ENCODE results near the gene SGTB.

Gene SGTB

DNA sequence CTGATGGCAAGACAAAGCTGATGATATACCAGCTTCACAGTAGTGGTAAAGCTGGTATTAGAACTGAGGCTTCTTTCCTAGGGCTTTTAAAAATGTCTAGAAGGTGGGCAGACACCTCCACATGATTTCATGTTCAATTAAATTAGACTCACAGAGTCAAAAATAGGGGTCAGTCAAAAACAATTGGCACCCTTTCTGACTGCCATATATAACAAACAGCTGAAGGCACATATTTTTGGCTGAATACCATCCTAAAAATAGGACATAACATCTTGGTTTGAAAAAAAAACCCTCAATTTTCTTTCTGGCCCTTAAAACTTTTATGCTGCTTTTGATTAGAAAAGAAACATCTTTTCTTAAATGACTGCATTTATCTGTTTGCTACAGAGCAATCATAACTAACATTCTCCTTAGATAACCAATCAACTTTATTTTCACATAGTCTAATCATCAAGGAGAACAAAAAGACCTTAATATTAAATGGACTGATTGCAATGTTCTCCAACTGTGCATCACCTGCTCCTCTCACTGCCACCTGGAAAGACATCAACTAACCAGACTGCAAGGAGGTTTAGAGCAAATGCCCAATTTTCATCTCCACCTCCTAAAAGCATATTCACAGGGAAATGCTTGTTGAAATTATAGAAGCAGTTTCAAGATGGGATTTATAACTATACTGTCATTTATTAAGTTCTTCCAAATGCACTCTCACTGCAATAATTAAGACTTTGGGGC, 3.2 kb downstream of the SGTB start:
- DNase-seq (ENCODE audit: extremely low read depth, insufficient read length), result no peak

GRCh38 chr5:65708145-65708544, 13.8 kb downstream of the SGTB start:
- H3K27me3 ChIP-seq (replicated peaks; ENCODE audit: control insufficient read depth, insufficient read depth, low read length), result no peaks in the 10 kb centered on the region
- no peak overlapping the region for H3K4me3 ChIP-seq (replicated peaks; ENCODE audit: low read depth, low read length)
- no peaks in the 10 kb centered on the region for H3K36me3 ChIP-seq (ENCODE audit: control insufficient read depth, insufficient read depth, low read length)
- no peak for DNase-seq (ENCODE audit: extremely low read depth, insufficient read length)
- TF ChIP-seq CTCF (IDR thresholded peaks at IDR 0.05; ENCODE audit: insufficient read depth, low read length, poor library complexity, severe bottlenecking), result no peak

More for the DNA sequence above, 3.2 kb downstream of the SGTB start:
- TF ChIP-seq CTCF (IDR thresholded peaks at IDR 0.05; ENCODE audit: insufficient read depth, low read length, poor library complexity, severe bottlenecking), result no peak
- Histone ChIP-seq H3K4me3 (replicated peaks; ENCODE audit: low read depth, low read length) (no peak overlapping the region), H3K27me3 (replicated peaks; ENCODE audit: control insufficient read depth, insufficient read depth, low read length) (no peaks in the 10 kb centered on the region), H3K36me3 (ENCODE audit: control insufficient read depth, insufficient read depth, low read length) (no peaks in the 10 kb centered on the region)

GRCh38 chr5:65707663-65708062, 14.2 kb downstream of the SGTB start:
- Histone ChIP-seq H3K27me3 (replicated peaks; ENCODE audit: control insufficient read depth, insufficient read depth, low read length) (no peaks in the 10 kb centered on the region), H3K4me3 (replicated peaks; ENCODE audit: low read depth, low read length) (no peak overlapping the region), H3K36me3 (ENCODE audit: control insufficient read depth, insufficient read depth, low read length) (no peaks in the 10 kb centered on the region)
- DNase-seq (ENCODE audit: extremely low read depth, insufficient read length), result no peak
- no peak for TF ChIP-seq CTCF (IDR thresholded peaks at IDR 0.05; ENCODE audit: insufficient read depth, low read length, poor library complexity, severe bottlenecking)

DNA sequence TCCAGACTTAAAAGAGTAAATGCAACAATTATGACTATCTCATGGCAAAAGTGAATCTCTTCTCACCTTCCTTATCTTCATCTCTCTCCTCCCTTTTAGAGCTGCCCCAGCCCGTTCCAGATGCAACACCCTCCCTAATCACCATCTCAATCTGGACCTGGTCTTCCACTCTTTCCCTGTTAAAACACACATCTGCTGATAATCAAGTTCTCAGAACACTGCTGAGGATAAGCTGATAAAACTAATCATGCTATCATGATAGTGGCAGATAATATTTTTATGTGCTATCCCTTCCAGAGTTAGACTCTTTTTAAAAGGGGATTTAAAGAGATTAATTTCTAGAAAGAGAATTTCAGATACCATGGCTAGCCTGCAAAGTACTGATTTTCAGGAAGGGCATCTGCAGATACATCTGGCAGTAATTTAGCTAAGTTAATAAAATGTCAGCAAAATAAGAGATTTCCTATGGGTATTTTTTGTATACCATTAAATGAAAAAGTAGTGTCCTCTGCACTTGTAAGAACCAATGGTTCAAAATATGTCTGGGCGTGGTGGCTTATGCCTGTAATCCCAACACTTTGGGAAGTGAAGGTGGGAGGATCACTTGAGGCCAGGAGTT, 17.2 kb downstream of the SGTB start:
- no peak for DNase-seq (ENCODE audit: extremely low read depth, insufficient read length)
- TF ChIP-seq CTCF (IDR thresholded peaks at IDR 0.05; ENCODE audit: insufficient read depth, low read length, poor library complexity, severe bottlenecking), result no peak
- Histone ChIP-seq H3K4me3 (replicated peaks; ENCODE audit: low read depth, low read length) (no peak overlapping the region), H3K36me3 (ENCODE audit: control insufficient read depth, insufficient read depth, low read length) (no peaks in the 10 kb centered on the region), H3K27me3 (replicated peaks; ENCODE audit: control insufficient read depth, insufficient read depth, low read length) (no peaks in the 10 kb centered on the region)

DNA sequence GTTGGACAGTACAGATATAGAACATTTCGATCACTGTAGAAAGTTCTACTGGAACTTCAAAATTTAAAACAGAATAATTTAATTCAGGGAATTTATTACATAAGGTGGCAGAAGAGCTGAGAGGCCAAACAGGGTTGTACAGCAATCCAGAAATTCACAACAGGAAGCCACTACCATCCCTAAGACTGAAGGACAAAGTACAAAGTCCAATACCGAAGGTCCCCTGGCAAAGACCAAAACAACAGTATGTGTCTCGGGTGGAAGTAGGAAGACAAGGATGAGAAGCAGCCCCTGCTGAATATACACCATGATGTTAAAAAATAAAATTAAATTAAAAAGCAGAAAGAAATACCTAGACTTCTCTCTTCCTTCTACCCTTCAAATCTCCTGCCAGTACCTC, 19.9 kb downstream of the SGTB start:
- H3K36me3 ChIP-seq (ENCODE audit: control insufficient read depth, insufficient read depth, low read length), result no peaks in the 10 kb centered on the region
- H3K4me3 ChIP-seq (replicated peaks; ENCODE audit: low read depth, low read length), result no peak overlapping the region
- no peaks in the 10 kb centered on the region for H3K27me3 ChIP-seq (replicated peaks; ENCODE audit: control insufficient read depth, insufficient read depth, low read length)
- no peak for DNase-seq (ENCODE audit: extremely low read depth, insufficient read length)
- no peak for TF ChIP-seq CTCF (IDR thresholded peaks at IDR 0.05; ENCODE audit: insufficient read depth, low read length, poor library complexity, severe bottlenecking)
